ENCODE measurements around the gene CELF2. TPM values are rescaled to one million over a fixed set of nuclear protein-coding genes. Genes with fewer than 3 reads are reported as not detected.
A peak's percentile ranks its signal among the peaks of the same experiment; 100 is the strongest.

The CELF2 gene
- total RNA-seq, 2 donors from 2014 or later, result 63.2 to 69.4 TPM

DNA sequence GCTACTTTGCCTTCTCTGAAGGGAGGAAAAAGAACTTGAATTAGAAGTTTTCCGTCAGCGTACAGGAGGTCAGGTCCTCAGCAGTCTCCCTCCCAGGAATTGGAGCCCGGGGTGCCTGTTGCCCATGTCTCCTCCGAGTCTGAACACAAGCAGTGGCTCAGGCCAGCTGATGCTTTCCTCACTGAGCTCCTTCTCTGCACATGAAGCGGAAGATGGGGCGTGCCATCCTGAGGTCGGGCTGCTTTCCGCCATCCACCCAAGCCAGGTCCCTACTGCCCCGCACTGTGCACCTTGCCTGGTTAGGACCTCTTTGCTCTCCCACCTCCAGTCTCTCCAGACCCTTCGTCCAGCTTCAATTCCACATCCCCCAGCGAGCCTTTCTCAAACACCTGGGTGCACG is 237.5 kb downstream of the CELF2 start:
- TF ChIP-seq CTCF (IDR thresholded peaks at IDR 0.05), result no peak
- Histone ChIP-seq H3K36me3 (peaks cover 24% of the 10 kb centered on the region), H3K4me1 (peaks cover 0 to 43% of the 10 kb centered on the region in 2 donors), H3K9me3 (no peaks in the 10 kb centered on the region), H3K4me3 (no peak overlapping the region), H3K27ac (no peak overlapping the region), H3K27me3 (no peaks in the 10 kb centered on the region)
- DNase-seq (ENCODE audit: low spot score), result no peak

DNA sequence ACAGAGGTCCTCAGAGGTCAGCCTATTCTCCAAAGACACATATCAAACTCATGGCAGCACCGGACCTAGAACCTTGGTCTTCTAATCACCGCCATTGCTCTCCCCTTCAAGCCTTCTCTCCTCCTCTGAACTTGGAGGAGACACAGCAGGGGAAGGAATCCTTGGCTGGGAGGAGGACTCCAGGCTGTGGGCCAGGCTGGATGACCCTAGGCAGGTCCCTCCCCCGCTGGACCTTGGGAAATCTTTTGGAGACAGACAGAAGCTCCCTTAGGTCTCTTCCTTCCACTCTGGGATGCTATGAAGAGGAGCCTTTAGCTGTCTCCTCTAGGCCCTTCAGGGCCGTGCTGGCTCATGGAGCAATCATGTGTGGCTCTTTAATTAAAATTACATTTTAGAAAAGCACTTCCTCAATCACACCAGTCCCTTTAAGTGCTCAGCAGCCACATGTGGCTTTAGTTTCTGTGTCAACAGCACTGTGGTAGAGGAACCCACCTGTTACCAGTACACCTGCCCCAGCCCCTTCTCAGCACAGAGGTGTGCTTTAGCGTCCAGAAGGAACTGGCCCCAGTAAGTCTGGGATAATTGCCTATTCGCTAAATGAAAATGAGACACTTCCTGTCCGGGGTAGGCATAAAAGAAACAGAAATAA is 238.2 kb downstream of the CELF2 start:
- peak; percentile 36 for DNase-seq (ENCODE audit: low spot score)
- H3K36me3 ChIP-seq, result peaks cover 24% of the 10 kb centered on the region
- no peaks in the 10 kb centered on the region for H3K9me3 ChIP-seq
- no peak overlapping the region for H3K4me3 ChIP-seq
- H3K27ac ChIP-seq, result no peak overlapping the region
- no peak for TF ChIP-seq CTCF (IDR thresholded peaks at IDR 0.05)
- H3K27me3 ChIP-seq, result no peaks in the 10 kb centered on the region
- H3K4me1 ChIP-seq, result peaks cover 0 to 44% of the 10 kb centered on the region in 2 donors

GRCh38 chr10:11256896-11257295 is 239.2 kb downstream of the CELF2 start:
- DNase-seq (ENCODE audit: low spot score), result no peak
- no peak for TF ChIP-seq CTCF (IDR thresholded peaks at IDR 0.05)
- Histone ChIP-seq H3K9me3 (no peaks in the 10 kb centered on the region), H3K36me3 (peaks cover 29% of the 10 kb centered on the region), H3K4me3 (no peak overlapping the region), H3K4me1 (peaks cover 0 to 50% of the 10 kb centered on the region in 2 donors), H3K27ac (no peak overlapping the region), H3K27me3 (no peaks in the 10 kb centered on the region)

DNA sequence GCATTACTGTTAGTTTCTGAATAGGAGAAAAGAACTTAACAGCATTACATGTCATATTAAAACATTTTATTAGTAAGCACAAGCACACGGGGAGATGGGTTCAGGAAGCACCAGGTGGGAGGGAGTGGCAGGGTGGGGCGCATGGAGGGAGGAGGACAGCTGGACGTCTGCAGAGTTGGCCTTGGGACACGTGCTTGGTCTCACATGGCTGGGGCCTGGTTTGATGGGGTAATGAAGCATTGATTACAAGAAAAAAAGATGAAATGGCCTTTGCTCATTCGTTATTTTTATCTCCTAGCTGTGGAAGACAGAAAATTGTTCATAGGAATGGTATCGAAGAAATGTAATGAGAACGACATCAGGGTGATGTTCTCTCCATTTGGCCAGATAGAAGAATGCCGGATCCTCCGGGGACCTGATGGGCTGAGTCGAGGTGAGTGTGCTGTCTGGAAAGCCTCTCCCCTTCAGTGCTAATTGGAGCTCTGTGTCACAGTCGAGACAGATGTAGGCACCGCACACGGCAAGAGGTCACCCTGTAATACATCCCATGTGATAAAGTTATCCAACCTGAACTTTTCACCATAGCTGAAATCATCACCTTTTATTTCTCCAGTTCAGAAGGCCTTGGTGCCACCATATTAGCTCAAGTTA is 239.9 kb downstream of the CELF2 start:
- no peak for TF ChIP-seq CTCF (IDR thresholded peaks at IDR 0.05)
- Histone ChIP-seq H3K9me3 (no peaks in the 10 kb centered on the region), H3K36me3 (peaks cover 34% of the 10 kb centered on the region), H3K27me3 (no peaks in the 10 kb centered on the region), H3K27ac (no peak overlapping the region), H3K4me3 (no peak overlapping the region), H3K4me1 (peaks cover 0 to 56% of the 10 kb centered on the region in 2 donors)
- peak; percentile 42 for DNase-seq (ENCODE audit: low spot score)

DNA sequence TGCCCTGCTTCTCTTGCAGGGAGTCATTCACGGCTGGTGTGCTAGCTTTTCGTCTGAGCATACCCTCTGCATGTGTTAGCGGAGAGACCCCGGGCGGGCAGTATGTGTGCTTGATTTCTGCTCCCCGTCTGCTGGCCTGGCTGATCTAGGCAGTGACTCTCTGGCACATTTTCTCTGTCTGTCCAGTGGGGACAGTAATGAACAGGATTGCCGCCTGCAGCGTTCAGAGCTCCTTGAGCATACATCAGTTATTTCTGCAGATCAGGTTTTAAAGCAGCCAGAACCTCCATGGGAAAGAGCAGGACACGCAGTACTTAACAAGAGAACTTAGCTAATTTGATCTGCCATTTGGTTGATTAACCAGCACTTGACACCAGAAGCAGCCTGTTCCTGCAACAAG is 242.5 kb downstream of the CELF2 start:
- no peak for DNase-seq (ENCODE audit: low spot score)
- no peaks in the 10 kb centered on the region for H3K27me3 ChIP-seq
- no peaks in the 10 kb centered on the region for H3K9me3 ChIP-seq
- peaks cover 0 to 75% of the 10 kb centered on the region in 2 donors for H3K4me1 ChIP-seq
- peak overlapping the region in 1 of 2 donors; percentile 14 for H3K27ac ChIP-seq
- H3K4me3 ChIP-seq, result no peak overlapping the region
- H3K36me3 ChIP-seq, result peaks cover 34% of the 10 kb centered on the region
- no peak for TF ChIP-seq CTCF (IDR thresholded peaks at IDR 0.05)
